Activated T-helper 1 cell treated with anti-CD3 and anti-CD28 coated beads, Interleukin-12 subunit alpha, Interleukin-12 subunit beta, Interleukin-2, Interleukin-4 antibody, amounts not matched to agents 30 ng/mL and 10 ng/mL and 1 ng/mL, durations not matched to agents 14 hours and 24 hours and 36 hours (primary cell): ENCODE results near the gene RALGPS1. TPM values are rescaled to one million over a fixed set of nuclear protein-coding genes. Genes with fewer than 3 reads are reported as not detected.

Experiments used
- DNase-seq: peaks from one replicate; pipeline ENCODE4 v3.0.0; 2021; ENCODE audit warnings: low spot score
- H3K27ac Mint-ChIP-seq: one replicate; pipeline ENCODE4 v1.8.0; 2021; ENCODE audit warnings: mild to moderate bottlenecking, mixed read lengths
- H3K27me3 Mint-ChIP-seq: one replicate; pipeline ENCODE4 v1.8.0; 2022; ENCODE audit warnings: mild to moderate bottlenecking, moderate library complexity, mixed read lengths; ENCODE audit not compliant: insufficient read depth
- H3K36me3 Mint-ChIP-seq: one replicate; pipeline ENCODE4 v1.8.0; 2021; ENCODE audit warnings: low read depth, mixed read lengths
- H3K4me1 Mint-ChIP-seq: one replicate; pipeline ENCODE4 v1.8.0; 2021; ENCODE audit warnings: low read depth, mixed read lengths
- H3K4me3 Mint-ChIP-seq: one replicate; pipeline ENCODE4 v1.8.0; 2021; ENCODE audit warnings: mild to moderate bottlenecking, moderate library complexity, mixed read lengths
- H3K9me3 Mint-ChIP-seq: one replicate; pipeline ENCODE4 v1.8.0; 2021; ENCODE audit warnings: mixed read lengths
- intact Hi-C: fragments of 100-400 bp; cut with micrococcal nuclease; formaldehyde crosslinking; loops from one replicate; pipeline ENCODE4 v1.15.1; 2024
- total RNA-seq: library from RNA; stranded (reverse); gene quantifications from 2 replicates; pipeline ENCODE4 v1.2.3, GENCODE V29; 2022

RALGPS1 gene
- total RNA-seq, 1 donor from 2014 or later, result 1.4 TPM

GRCh38 chr9:126947529-126947928 lies 32.9 kb downstream of the RALGPS1 start:
- no peak overlapping the region for H3K27ac Mint-ChIP-seq
- H3K4me1 Mint-ChIP-seq, result no peaks in the 10 kb centered on the region
- no peak for DNase-seq
- peaks cover 20% of the 10 kb centered on the region for H3K27me3 Mint-ChIP-seq
- no peaks in the 10 kb centered on the region for H3K9me3 Mint-ChIP-seq
- H3K36me3 Mint-ChIP-seq, result no peaks in the 10 kb centered on the region
- intact Hi-C loops, result loop anchor here (10.0 kb wide), 1 partner anchor 507 kb away; the partner anchor contains the start of genes LRSAM1 and RPL12
- no peak overlapping the region for H3K4me3 Mint-ChIP-seq

GRCh38 chr9:126952205-126952977 lies 37.8 kb downstream of the RALGPS1 start:
- no peaks in the 10 kb centered on the region for H3K36me3 Mint-ChIP-seq
- H3K27me3 Mint-ChIP-seq, result peaks cover 8% of the 10 kb centered on the region
- H3K4me1 Mint-ChIP-seq, result no peaks in the 10 kb centered on the region
- DNase-seq, result no peak
- no peak overlapping the region for H3K27ac Mint-ChIP-seq
- intact Hi-C loops, result no loop called here
- H3K4me3 Mint-ChIP-seq, result no peak overlapping the region
- no peaks in the 10 kb centered on the region for H3K9me3 Mint-ChIP-seq

- intact Hi-C loops, result no loop called here
- no peak for DNase-seq
- no peaks in the 10 kb centered on the region for H3K36me3 Mint-ChIP-seq
- no peaks in the 10 kb centered on the region for H3K4me1 Mint-ChIP-seq
- H3K9me3 Mint-ChIP-seq, result no peaks in the 10 kb centered on the region
- no peak overlapping the region for H3K27ac Mint-ChIP-seq
- peaks cover 8% of the 10 kb centered on the region for H3K27me3 Mint-ChIP-seq
- H3K4me3 Mint-ChIP-seq, result no peak overlapping the region
Observed at GRCh38 chr9:126953041-126953809, 38.6 kb downstream of the RALGPS1 start.

GRCh38 chr9:126955811-126956210 lies 41.2 kb downstream of the RALGPS1 start:
- intact Hi-C loops, result no loop called here
- Mint-ChIP-seq H3K36me3 (no peaks in the 10 kb centered on the region), H3K27me3 (peaks cover 22% of the 10 kb centered on the region), H3K27ac (no peak overlapping the region), H3K9me3 (no peaks in the 10 kb centered on the region), H3K4me3 (no peak overlapping the region), H3K4me1 (no peaks in the 10 kb centered on the region)
- DNase-seq, result no peak

- H3K4me1 Mint-ChIP-seq, result no peaks in the 10 kb centered on the region
- no peak overlapping the region for H3K4me3 Mint-ChIP-seq
- H3K36me3 Mint-ChIP-seq, result no peaks in the 10 kb centered on the region
- H3K9me3 Mint-ChIP-seq, result no peaks in the 10 kb centered on the region
- H3K27me3 Mint-ChIP-seq, result peaks cover 25% of the 10 kb centered on the region
- DNase-seq, result no peak
- H3K27ac Mint-ChIP-seq, result no peak overlapping the region
- intact Hi-C loops, result no loop called here
Observed at GRCh38 chr9:126956917-126957686, 42.5 kb downstream of the RALGPS1 start.

- intact Hi-C loops, result no loop called here
- no peaks in the 10 kb centered on the region for H3K9me3 Mint-ChIP-seq
- no peak overlapping the region for H3K27ac Mint-ChIP-seq
- no peaks in the 10 kb centered on the region for H3K4me1 Mint-ChIP-seq
- H3K4me3 Mint-ChIP-seq, result no peak overlapping the region
- peaks cover 24% of the 10 kb centered on the region for H3K27me3 Mint-ChIP-seq
- H3K36me3 Mint-ChIP-seq, result no peaks in the 10 kb centered on the region
- DNase-seq, result no peak
Observed at GRCh38 chr9:126957687-126958053, 43.1 kb downstream of the RALGPS1 start.

GRCh38 chr9:126959336-126959735 lies 44.8 kb downstream of the RALGPS1 start:
- no peaks in the 10 kb centered on the region for H3K9me3 Mint-ChIP-seq
- no peak overlapping the region for H3K27ac Mint-ChIP-seq
- H3K36me3 Mint-ChIP-seq, result no peaks in the 10 kb centered on the region
- DNase-seq, result no peak
- intact Hi-C loops, result no loop called here
- H3K27me3 Mint-ChIP-seq, result peaks cover 28% of the 10 kb centered on the region
- no peak overlapping the region for H3K4me3 Mint-ChIP-seq
- H3K4me1 Mint-ChIP-seq, result no peaks in the 10 kb centered on the region

GRCh38 chr9:126959917-126960316 lies 45.3 kb downstream of the RALGPS1 start:
- no peak for DNase-seq
- intact Hi-C loops, result no loop called here
- H3K4me3 Mint-ChIP-seq, result no peak overlapping the region
- H3K36me3 Mint-ChIP-seq, result no peaks in the 10 kb centered on the region
- H3K9me3 Mint-ChIP-seq, result no peaks in the 10 kb centered on the region
- no peaks in the 10 kb centered on the region for H3K4me1 Mint-ChIP-seq
- H3K27me3 Mint-ChIP-seq, result peaks cover 28% of the 10 kb centered on the region
- H3K27ac Mint-ChIP-seq, result no peak overlapping the region

- Mint-ChIP-seq H3K27me3 (peaks cover 33% of the 10 kb centered on the region), H3K27ac (no peak overlapping the region), H3K4me3 (no peak overlapping the region), H3K4me1 (peaks cover 6% of the 10 kb centered on the region), H3K9me3 (no peaks in the 10 kb centered on the region), H3K36me3 (no peaks in the 10 kb centered on the region)
- DNase-seq, result no peak
- intact Hi-C loops, result no loop called here
Observed at GRCh38 chr9:126962336-126962735, 47.8 kb downstream of the RALGPS1 start.

- Mint-ChIP-seq H3K9me3 (no peaks in the 10 kb centered on the region), H3K27me3 (peaks cover 29% of the 10 kb centered on the region), H3K36me3 (no peaks in the 10 kb centered on the region), H3K4me3 (no peak overlapping the region), H3K27ac (no peak overlapping the region), H3K4me1 (peaks cover 11% of the 10 kb centered on the region)
- no peak for DNase-seq
- intact Hi-C loops, result loop anchor here (1.0 kb wide), 1 partner anchor 25 kb away; no protein-coding TSS in a partner anchor
Observed at GRCh38 chr9:126965077-126965476, 50.5 kb downstream of the RALGPS1 start.

- H3K4me3 Mint-ChIP-seq, result no peak overlapping the region
- peaks cover 30% of the 10 kb centered on the region for H3K27me3 Mint-ChIP-seq
- intact Hi-C loops, result loop anchor here (1.0 kb wide), 2 partner anchors 25 to 234 kb away; no protein-coding TSS in a partner anchor
- no peak overlapping the region for H3K27ac Mint-ChIP-seq
- no peaks in the 10 kb centered on the region for H3K9me3 Mint-ChIP-seq
- DNase-seq, result peak; percentile 21
- H3K4me1 Mint-ChIP-seq, result peaks cover 17% of the 10 kb centered on the region
- H3K36me3 Mint-ChIP-seq, result no peaks in the 10 kb centered on the region
Observed at GRCh38 chr9:126965541-126966428, 51.2 kb downstream of the RALGPS1 start.

GRCh38 chr9:126971261-126971660 lies 56.7 kb downstream of the RALGPS1 start:
- Mint-ChIP-seq H3K27ac (peak overlapping the region; percentile 13), H3K36me3 (no peaks in the 10 kb centered on the region), H3K4me1 (peaks cover 25% of the 10 kb centered on the region), H3K4me3 (no peak overlapping the region), H3K27me3 (peaks cover 39% of the 10 kb centered on the region), H3K9me3 (no peaks in the 10 kb centered on the region)
- DNase-seq, result no peak
- intact Hi-C loops, result loop anchor here (5.0 kb wide), 1 partner anchor 36 kb away; no protein-coding TSS in a partner anchor
